Activated CD8-positive, alpha-beta memory T cell treated with anti-CD3 and anti-CD28 coated beads, Interleukin-2, amount 50 U/mL, for 1 hour (primary cell): Measurements from ENCODE around the gene CIITA.
A peak's percentile ranks its signal among the peaks of the same experiment; 100 is the strongest.
"Not testable (repeated sequence)": the region's sequence is repeated elsewhere in the genome, so short reads cannot be mapped to it uniquely, and the experiment has no call there.

Source experiments
- DNase-seq: peaks from one replicate; pipeline ENCODE4 v3.0.0-alpha.2; 2020; ENCODE audit errors: extremely low read depth

Gene CIITA

GRCh38 chr16:10876799-10877341 lies at the start of gene CIITA:
Gene CIITA, plus strand, starts transcription at chr16:10877202. Its CDS starts 129 bp downstream, at chr16:10877331.
- peak; percentile 8 for DNase-seq

GRCh38 chr16:10827691-10828341 lies 49.2 kb upstream of the CIITA start:
- no peak for DNase-seq

- no peak for DNase-seq
These were observed 48.1 kb upstream of the CIITA start for GRCh38 chr16:10828851-10829366.

GRCh38 chr16:10829390-10830098 lies 47.5 kb upstream of the CIITA start:
- not testable (repeated sequence) for DNase-seq

GRCh38 chr16:10830240-10830639 lies 46.8 kb upstream of the CIITA start:
- DNase-seq: not testable (repeated sequence)

- no peak for DNase-seq
These were observed 44.8 kb upstream of the CIITA start for GRCh38 chr16:10831894-10832886.

- no peak for DNase-seq
These were observed 43.7 kb upstream of the CIITA start for GRCh38 chr16:10833271-10833670.

GRCh38 chr16:10834130-10834529 lies 42.9 kb upstream of the CIITA start:
- no peak for DNase-seq

GRCh38 chr16:10834766-10835165 lies 42.2 kb upstream of the CIITA start:
- no peak for DNase-seq

GRCh38 chr16:10835281-10835931 lies 41.6 kb upstream of the CIITA start:
- no peak for DNase-seq

GRCh38 chr16:10836174-10836853 lies 40.7 kb upstream of the CIITA start:
- DNase-seq: no peak

- DNase-seq: no peak
These were observed 38.3 kb upstream of the CIITA start for GRCh38 chr16:10838621-10839278.

GRCh38 chr16:10839279-10839666 lies 37.7 kb upstream of the CIITA start:
- no peak for DNase-seq

GRCh38 chr16:10840703-10841102 lies 36.3 kb upstream of the CIITA start:
- DNase-seq: no peak

- DNase-seq: no peak
These were observed 30.6 kb upstream of the CIITA start for GRCh38 chr16:10846213-10846998.

- no peak for DNase-seq
These were observed 29.8 kb upstream of the CIITA start for GRCh38 chr16:10847176-10847575.

- DNase-seq: no peak
These were observed 27.1 kb upstream of the CIITA start for GRCh38 chr16:10849736-10850477.

- DNase-seq: no peak
These were observed 26.5 kb upstream of the CIITA start for GRCh38 chr16:10850478-10850850.

GRCh38 chr16:10851512-10851911 lies 25.5 kb upstream of the CIITA start:
- DNase-seq: no peak
